Measurements from ENCODE around the gene UBTD2. TPM values are rescaled to one million over a fixed set of nuclear protein-coding genes. Genes with fewer than 3 reads are reported as not detected.

UBTD2 gene
- total and polyA plus RNA-seq, 10 donors = 4.9 to 13.9 (median 8.4) TPM

DNA sequence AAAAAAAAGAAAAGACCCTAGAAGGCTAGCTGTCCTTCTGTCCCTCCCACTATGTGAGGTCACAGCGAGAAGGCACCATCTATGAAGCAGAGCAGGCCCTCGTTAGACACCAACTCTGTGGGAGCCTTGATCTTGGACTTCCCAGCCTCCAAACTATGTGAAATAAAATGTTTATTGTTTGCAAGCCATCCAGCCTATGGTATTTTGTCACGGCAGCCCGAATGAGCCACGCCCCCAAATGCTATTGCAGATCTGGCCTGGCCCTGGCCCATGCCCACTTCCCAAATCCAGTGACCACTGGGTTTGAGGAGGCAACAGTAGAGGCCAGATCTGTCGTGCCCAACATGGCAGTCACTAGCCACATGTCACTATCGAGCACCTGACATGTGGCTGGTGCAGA is 106.4 kb downstream of the UBTD2 start:
- peaks cover 40 to 100% (median 97%) of the 10 kb centered on the region in 6 donors for H3K4me1 ChIP-seq
- H3K36me3 ChIP-seq = peaks cover 0 to 23% (median 0%) of the 10 kb centered on the region in 6 donors
- peaks cover 0 to 7% (median 0%) of the 10 kb centered on the region in 7 donors for H3K27me3 ChIP-seq (replicated peaks in 1 of 7)
- peak overlapping the region in 1 of 8 donors; percentile 69 for H3K4me3 ChIP-seq
- H3K9me3 ChIP-seq = no peaks in the 10 kb centered on the region
- intact Hi-C loops (cut with DNase I; ENCODE audit: low total_unique reads) = no loop called here
- TF ChIP-seq POLR2A (IDR thresholded peaks at IDR 0.05) (no peak), POLR2AphosphoS5 (IDR thresholded peaks at IDR 0.05) (peak in 2 of 3 donors; percentile 18 to 55)
- peak overlapping the region in 7 of 8 donors; percentile 91 to 99 (median 93) for H3K27ac ChIP-seq
- 60 to 74% (median 72%) methylated on average over 7 of the region's 7 CpGs for WGBS, 5 donors
- DNase-seq = peak; percentile 80

DNA sequence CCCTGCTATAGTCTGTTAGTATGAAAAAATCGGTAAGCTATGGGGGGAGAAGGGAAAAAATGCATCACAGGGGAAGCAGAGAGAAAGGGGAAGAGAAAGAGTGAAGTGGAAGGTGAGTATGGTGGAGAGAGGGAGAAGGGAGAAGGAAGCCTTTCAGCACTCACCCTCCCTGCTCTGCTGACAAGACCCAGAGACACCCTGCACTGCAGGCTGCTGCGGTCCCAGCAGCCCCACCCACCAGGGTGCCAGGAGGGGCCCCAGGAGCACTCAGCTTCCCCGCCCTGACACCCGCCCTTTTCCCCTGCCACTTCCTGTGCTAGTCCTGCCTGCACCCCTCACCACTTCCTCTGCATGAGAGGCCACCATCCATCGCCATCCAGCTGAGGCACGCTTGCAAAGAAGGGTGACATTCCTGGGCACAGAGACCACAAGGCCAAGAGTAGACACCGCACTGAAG is 108.3 kb downstream of the UBTD2 start:
- Histone ChIP-seq H3K27me3 (replicated peaks in 1 of 7) (peaks cover 0 to 7% (median 0%) of the 10 kb centered on the region in 7 donors), H3K36me3 (peaks cover 0 to 27% (median 0%) of the 10 kb centered on the region in 6 donors), H3K4me1 (peaks cover 30 to 100% (median 93%) of the 10 kb centered on the region in 6 donors), H3K9me3 (no peaks in the 10 kb centered on the region), H3K27ac (peak overlapping the region; percentile 65 to 99 (median 93)), H3K4me3 (peak overlapping the region; percentile 25 to 68 (median 40))
- TF ChIP-seq, protein P1, sequence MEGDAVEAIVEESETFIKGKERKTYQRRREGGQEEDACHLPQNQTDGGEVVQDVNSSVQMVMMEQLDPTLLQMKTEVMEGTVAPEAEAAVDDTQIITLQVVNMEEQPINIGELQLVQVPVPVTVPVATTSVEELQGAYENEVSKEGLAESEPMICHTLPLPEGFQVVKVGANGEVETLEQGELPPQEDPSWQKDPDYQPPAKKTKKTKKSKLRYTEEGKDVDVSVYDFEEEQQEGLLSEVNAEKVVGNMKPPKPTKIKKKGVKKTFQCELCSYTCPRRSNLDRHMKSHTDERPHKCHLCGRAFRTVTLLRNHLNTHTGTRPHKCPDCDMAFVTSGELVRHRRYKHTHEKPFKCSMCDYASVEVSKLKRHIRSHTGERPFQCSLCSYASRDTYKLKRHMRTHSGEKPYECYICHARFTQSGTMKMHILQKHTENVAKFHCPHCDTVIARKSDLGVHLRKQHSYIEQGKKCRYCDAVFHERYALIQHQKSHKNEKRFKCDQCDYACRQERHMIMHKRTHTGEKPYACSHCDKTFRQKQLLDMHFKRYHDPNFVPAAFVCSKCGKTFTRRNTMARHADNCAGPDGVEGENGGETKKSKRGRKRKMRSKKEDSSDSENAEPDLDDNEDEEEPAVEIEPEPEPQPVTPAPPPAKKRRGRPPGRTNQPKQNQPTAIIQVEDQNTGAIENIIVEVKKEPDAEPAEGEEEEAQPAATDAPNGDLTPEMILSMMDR (IDR thresholded peaks at IDR 0.05 in 8 of 11, conservative IDR thresholded peaks at IDR 0.05 in 3 of 11) = peak in 1 of 11 experiments; percentile 24
- TF ChIP-seq POLR2AphosphoS5 (IDR thresholded peaks at IDR 0.05) (peak; percentile 88 to 92 (median 89)), POLR2A (IDR thresholded peaks at IDR 0.05) (peak in 1 of 3 donors; percentile 51)
- peak; percentile 98 for DNase-seq
- intact Hi-C loops (cut with DNase I; ENCODE audit: low total_unique reads) = no loop called here
- 4 to 15% (median 10%) methylated on average over 6 to 7 of the region's 7 CpGs for WGBS, 5 donors

GRCh38 chr5:172173564-172174153 is 109.9 kb downstream of the UBTD2 start:
- Histone ChIP-seq H3K27me3 (replicated peaks in 1 of 7) (peaks cover 0 to 7% (median 0%) of the 10 kb centered on the region in 7 donors), H3K9me3 (no peaks in the 10 kb centered on the region), H3K27ac (peak overlapping the region; percentile 65 to 99 (median 93)), H3K4me1 (peaks cover 22 to 100% (median 92%) of the 10 kb centered on the region in 6 donors), H3K36me3 (peaks cover 0 to 42% (median 5%) of the 10 kb centered on the region in 6 donors), H3K4me3 (peak overlapping the region in 6 of 8 donors; percentile 39 to 68 (median 45))
- intact Hi-C loops (cut with DNase I; ENCODE audit: low total_unique reads) = no loop called here
- 43 to 48% (median 47%) methylated on average over 11 to 12 of the region's 12 CpGs for WGBS, 5 donors
- peak in 2 of 3 donors; percentile 42 to 60 for TF ChIP-seq POLR2AphosphoS5 (IDR thresholded peaks at IDR 0.05)
- TF ChIP-seq, protein P1 (IDR thresholded peaks at IDR 0.05 in 8 of 11, conservative IDR thresholded peaks at IDR 0.05 in 3 of 11) = no peak
- DNase-seq = peak; percentile 90

DNA sequence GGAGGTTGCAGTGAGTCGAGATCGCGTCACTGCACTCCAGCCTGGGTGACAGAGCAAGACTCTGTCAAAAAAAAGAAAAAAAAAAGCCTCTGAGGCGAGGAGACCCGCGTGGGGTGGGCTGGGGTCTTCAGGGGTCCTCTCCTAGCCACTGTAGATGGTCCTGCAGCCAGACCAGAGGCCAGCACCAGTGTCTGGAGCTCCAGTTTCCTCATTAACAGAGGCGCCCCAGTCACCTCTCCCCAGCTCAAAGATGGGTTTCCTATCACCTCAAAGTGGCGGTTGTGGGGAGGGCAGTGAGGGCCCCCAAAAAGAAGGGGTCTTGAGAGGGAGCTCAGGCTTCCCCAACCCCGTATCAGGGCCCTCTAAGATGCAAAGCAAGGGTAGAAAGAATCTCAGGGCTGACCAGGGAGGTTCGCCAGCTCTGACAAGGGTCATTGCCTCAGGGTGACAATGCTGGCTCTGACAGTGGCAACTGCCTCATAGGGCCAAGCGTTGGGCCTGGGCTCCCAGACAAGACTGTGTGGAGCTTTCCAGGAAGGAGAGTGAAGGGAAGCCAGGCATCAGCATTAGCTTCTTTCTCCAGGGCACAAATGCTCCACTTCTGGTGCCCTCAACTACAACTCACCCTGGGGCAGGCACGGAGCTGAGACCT is 110.5 kb downstream of the UBTD2 start:
- Histone ChIP-seq H3K36me3 (peaks cover 0 to 49% (median 5%) of the 10 kb centered on the region in 6 donors), H3K9me3 (no peaks in the 10 kb centered on the region), H3K27ac (peak overlapping the region; percentile 65 to 99 (median 93)), H3K27me3 (replicated peaks in 1 of 7) (peaks cover 0 to 7% (median 0%) of the 10 kb centered on the region in 7 donors), H3K4me1 (peaks cover 23 to 100% (median 92%) of the 10 kb centered on the region in 6 donors), H3K4me3 (peak overlapping the region in 1 of 8 donors; percentile 68)
- DNase-seq = no peak
- no peak for TF ChIP-seq POLR2A (IDR thresholded peaks at IDR 0.05)
- TF ChIP-seq, protein P1 (IDR thresholded peaks at IDR 0.05 in 8 of 11, conservative IDR thresholded peaks at IDR 0.05 in 3 of 11) = no peak
- no peak for TF ChIP-seq POLR2AphosphoS5 (IDR thresholded peaks at IDR 0.05)
- intact Hi-C loops (cut with DNase I; ENCODE audit: low total_unique reads) = no loop called here
- 73 to 84% (median 76%) methylated on average over 11 to 12 of the region's 12 CpGs for WGBS, 5 donors
